ENCODE data around the gene ESRRB. TPM values are rescaled to one million over a fixed set of nuclear protein-coding genes. Genes with fewer than 3 reads are reported as not detected.

The ESRRB gene
- polyA plus RNA-seq, 1 of the 3 experiments (the other 2 are of a cell fraction) = 0.05 TPM

GRCh38 chr14:76351941-76352340 is 24.0 kb upstream of the ESRRB start:
- no peaks in the 10 kb centered on the region for H3K9me2 ChIP-seq
- no peak overlapping the region for H3K4me3 ChIP-seq (ENCODE audit: low read depth in 2 of 2, low read length in 1 of 2)
- TF ChIP-seq CTCF (IDR thresholded peaks at IDR 0.05) (no peak), NFIC (IDR thresholded peaks at IDR 0.05; ENCODE audit: borderline replicate concordance) (no peak), RFX5 (IDR thresholded peaks at IDR 0.05; ENCODE audit: low read length) (no peak), GATA2 (CRISPR knock-in tag; IDR thresholded peaks at IDR 0.05) (no peak), GABPA (IDR thresholded peaks at IDR 0.05; ENCODE audit: low read depth) (no peak), CHD2 (IDR thresholded peaks at IDR 0.05; ENCODE audit: low read length, partially characterized antibody) (no peak), TEAD4 (IDR thresholded peaks at IDR 0.05; ENCODE audit: borderline replicate concordance, insufficient read depth) (no peak), EP300 (IDR thresholded peaks at IDR 0.05; ENCODE audit: borderline replicate concordance in 1 of 2, low read depth in 1 of 2, low read length in 1 of 2) (no peak), TCF12 (IDR thresholded peaks at IDR 0.05) (no peak)
- H3F3A ChIP-seq (replicated peaks; ENCODE audit: insufficient read depth) = peaks cover 8% of the 10 kb centered on the region
- H3K27ac ChIP-seq (ENCODE audit: low read depth in 2 of 2, low read length in 1 of 2) = no peak overlapping the region
- H2AFZ ChIP-seq (ENCODE audit: low read depth) = no peak overlapping the region
- H3K79me2 ChIP-seq (ENCODE audit: insufficient read depth) = no peaks in the 10 kb centered on the region
- no peaks in the 10 kb centered on the region for H3K36me3 ChIP-seq (replicated peaks in 1 of 2; ENCODE audit: control insufficient read depth in 1 of 2, insufficient read depth in 2 of 2, low read length in 1 of 2)
- ChIA-PET POLR2A (no interaction called here), CTCF (interaction anchor here (0.7 to 11.9 kb wide), 63 partner anchors 9 to 647 kb away, joined by 3 to 221 read pairs (median 5); no protein-coding TSS in a partner anchor)
- H3K4me1 ChIP-seq (ENCODE audit: control insufficient read depth in 1 of 2, insufficient read depth in 2 of 2, low read depth in 1 of 2, low read length in 1 of 2) = peaks cover 7 to 12% of the 10 kb centered on the region in 2 experiments; a peak in 3 of 4 replicates
- no peak overlapping the region for H3K9ac ChIP-seq
- H3K4me2 ChIP-seq = no peak overlapping the region
- no peaks in the 10 kb centered on the region for H3K9me3 ChIP-seq
- H4K20me1 ChIP-seq (ENCODE audit: insufficient read depth) = 0 out of 2 replicates have a peak, but pooled peaks cover 4% of the 10 kb centered on the region
- peaks cover 21% of the 10 kb centered on the region; the same call in 1 of the 2 replicates for H3K27me3 ChIP-seq (ENCODE audit: insufficient read depth)
- 74% methylated on average over 5 of the region's 5 CpGs for WGBS (ENCODE audit: low lambda C conversion rate)
- DNase-seq = no peak

GRCh38 chr14:76352639-76353281 is 23.2 kb upstream of the ESRRB start:
- Histone ChIP-seq H3F3A (replicated peaks; ENCODE audit: insufficient read depth) (peaks cover 8% of the 10 kb centered on the region), H3K4me2 (peak overlapping the region; percentile 68), H3K79me2 (ENCODE audit: insufficient read depth) (no peaks in the 10 kb centered on the region), H3K27me3 (ENCODE audit: insufficient read depth) (peaks cover 22% of the 10 kb centered on the region; the same call in 1 of the 2 replicates), H4K20me1 (ENCODE audit: insufficient read depth) (0 out of 2 replicates have a peak, but pooled peaks cover 4% of the 10 kb centered on the region), H2AFZ (ENCODE audit: low read depth) (no peak overlapping the region), H3K36me3 (replicated peaks in 1 of 2; ENCODE audit: control insufficient read depth in 1 of 2, insufficient read depth in 2 of 2, low read length in 1 of 2) (no peaks in the 10 kb centered on the region), H3K9me2 (no peaks in the 10 kb centered on the region), H3K27ac (ENCODE audit: low read depth in 2 of 2, low read length in 1 of 2) (no peak overlapping the region), H3K4me1 (ENCODE audit: control insufficient read depth in 1 of 2, insufficient read depth in 2 of 2, low read depth in 1 of 2, low read length in 1 of 2) (peaks cover 7 to 12% of the 10 kb centered on the region in 2 experiments; a peak in 3 of 4 replicates), H3K4me3 (ENCODE audit: low read depth in 2 of 2, low read length in 1 of 2) (peak overlapping the region; percentile 9 to 46; a peak in 2 of 4 replicates), H3K9me3 (no peaks in the 10 kb centered on the region), H3K9ac (no peak overlapping the region)
- 12% methylated on average over 25 of the region's 40 CpGs for WGBS (ENCODE audit: low lambda C conversion rate)
- ChIA-PET POLR2A (no interaction called here), CTCF (interaction anchor here (0.6 to 11.9 kb wide), 93 partner anchors 8 to 647 kb away, joined by 3 to 221 read pairs (median 4); partner anchors contain the start of gene ESRRB)
- TF ChIP-seq REST (IDR thresholded peaks at IDR 0.05; ENCODE audit: low read depth, low read length) (no peak), SIN3A (IDR thresholded peaks at IDR 0.05; ENCODE audit: borderline replicate concordance, low read depth, low read length) (no peak), RCOR1 (IDR thresholded peaks at IDR 0.05; ENCODE audit: low read length) (no peak), FOSL2 (IDR thresholded peaks at IDR 0.05; ENCODE audit: borderline replicate concordance, low read depth) (no peak), RAD21 (IDR thresholded peaks at IDR 0.05; ENCODE audit: low read length) (peak; percentile 76), TCF12 (IDR thresholded peaks at IDR 0.05) (no peak), CTCF (IDR thresholded peaks at IDR 0.05) (peak; percentile 80), RFX5 (IDR thresholded peaks at IDR 0.05; ENCODE audit: low read length) (no peak), SMC3 (IDR thresholded peaks at IDR 0.05; ENCODE audit: low read depth, low read length) (peak; percentile 88)
- peak; percentile 90 for DNase-seq
